GM06990 (cell line): ENCODE measurements around the gene TRAPPC6A.

Experiments
- DNase-seq: peaks from one replicate; pipeline ENCODE4 v3.0.0-alpha.2; 2011; ENCODE audit not compliant: insufficient read length; ENCODE audit errors: extremely low read depth
- H3K27me3 ChIP-seq: replicated peaks from 2 replicates; pipeline ENCODE4 v1.6.0; 2011; ENCODE audit warnings: low read length; ENCODE audit not compliant: control insufficient read depth, insufficient read depth
- H3K36me3 ChIP-seq: 2 replicates; pipeline ENCODE4 v1.5.1; 2011; ENCODE audit warnings: low read length; ENCODE audit not compliant: control insufficient read depth, insufficient read depth
- H3K4me3 ChIP-seq: replicated peaks from 2 replicates; pipeline ENCODE4 v1.5.1; 2011; ENCODE audit warnings: low read depth, mild to moderate bottlenecking, control low read depth, low read length
- TF ChIP-seq, protein P1 (sequence below): IDR thresholded peaks from 2 replicates; pipeline ENCODE4 v1.5.1; 2011; ENCODE audit warnings: low read length, control low read depth, mild to moderate bottlenecking, inconsistent platforms; ENCODE audit not compliant: insufficient read depth, poor library complexity, severe bottlenecking

The TRAPPC6A gene

DNA sequence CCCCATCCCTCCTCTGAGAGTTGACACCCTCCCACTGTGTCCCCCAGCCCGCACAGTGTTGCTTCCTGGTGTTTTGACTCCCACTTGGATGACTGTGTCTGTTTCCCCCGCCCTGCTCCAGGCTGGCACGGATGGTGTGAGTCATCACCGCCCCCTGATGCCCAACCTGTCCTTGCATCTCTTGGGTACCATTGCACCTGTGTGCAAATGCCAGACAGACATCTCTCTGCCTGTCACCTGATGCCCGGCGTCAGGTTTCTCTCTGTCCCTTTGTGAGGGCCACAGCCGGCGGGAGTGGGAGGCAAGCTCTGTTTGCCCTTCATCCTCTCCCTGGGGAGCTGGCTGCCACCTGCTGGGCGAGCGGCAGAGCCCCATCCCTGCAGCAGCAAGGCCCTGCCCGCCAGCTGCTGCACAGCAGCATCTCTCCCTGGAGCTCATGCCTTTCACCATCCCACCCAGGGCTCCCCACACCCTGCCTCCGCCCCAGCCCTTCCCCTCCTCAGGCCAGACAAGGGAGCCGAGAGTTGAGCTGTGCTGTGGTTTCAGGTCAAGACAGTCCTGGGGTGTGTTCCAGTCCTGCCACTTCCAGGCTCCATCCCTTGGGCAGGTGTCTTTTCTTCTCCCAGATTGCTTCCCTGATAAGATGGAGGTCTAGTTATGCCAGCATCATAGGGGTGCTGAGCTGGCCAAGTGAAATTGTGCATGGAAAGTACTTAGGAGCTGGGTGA is 47.0 kb downstream of the TRAPPC6A start:
- no peak for DNase-seq
- H3K4me3 ChIP-seq = no peak overlapping the region
- peaks cover 2% of the 10 kb centered on the region; the same call in 1 of the 2 replicates for H3K36me3 ChIP-seq
- H3K27me3 ChIP-seq = no peaks in the 10 kb centered on the region
- TF ChIP-seq, protein P1, sequence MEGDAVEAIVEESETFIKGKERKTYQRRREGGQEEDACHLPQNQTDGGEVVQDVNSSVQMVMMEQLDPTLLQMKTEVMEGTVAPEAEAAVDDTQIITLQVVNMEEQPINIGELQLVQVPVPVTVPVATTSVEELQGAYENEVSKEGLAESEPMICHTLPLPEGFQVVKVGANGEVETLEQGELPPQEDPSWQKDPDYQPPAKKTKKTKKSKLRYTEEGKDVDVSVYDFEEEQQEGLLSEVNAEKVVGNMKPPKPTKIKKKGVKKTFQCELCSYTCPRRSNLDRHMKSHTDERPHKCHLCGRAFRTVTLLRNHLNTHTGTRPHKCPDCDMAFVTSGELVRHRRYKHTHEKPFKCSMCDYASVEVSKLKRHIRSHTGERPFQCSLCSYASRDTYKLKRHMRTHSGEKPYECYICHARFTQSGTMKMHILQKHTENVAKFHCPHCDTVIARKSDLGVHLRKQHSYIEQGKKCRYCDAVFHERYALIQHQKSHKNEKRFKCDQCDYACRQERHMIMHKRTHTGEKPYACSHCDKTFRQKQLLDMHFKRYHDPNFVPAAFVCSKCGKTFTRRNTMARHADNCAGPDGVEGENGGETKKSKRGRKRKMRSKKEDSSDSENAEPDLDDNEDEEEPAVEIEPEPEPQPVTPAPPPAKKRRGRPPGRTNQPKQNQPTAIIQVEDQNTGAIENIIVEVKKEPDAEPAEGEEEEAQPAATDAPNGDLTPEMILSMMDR = peak; percentile 54

DNA sequence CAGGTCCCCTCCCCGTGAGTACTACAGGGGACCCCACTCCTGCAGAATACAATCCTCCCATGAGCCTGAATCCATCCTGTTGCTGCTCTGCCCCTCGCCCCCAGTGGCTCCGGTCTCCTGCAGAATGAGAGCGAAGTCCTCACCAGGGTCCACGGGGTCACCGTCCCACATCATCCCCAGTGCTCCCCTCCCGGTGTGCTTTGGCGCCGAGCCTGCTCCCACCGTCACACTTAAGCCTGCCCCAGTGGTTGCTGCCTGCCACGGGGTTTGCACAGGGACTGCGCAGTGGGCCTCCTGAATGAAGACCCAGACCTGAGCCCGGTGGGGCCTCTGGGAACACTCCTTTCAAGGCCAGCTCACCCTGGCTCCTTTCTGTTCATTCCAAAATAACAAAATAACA is 47.8 kb downstream of the TRAPPC6A start:
- TF ChIP-seq, protein P1 = no peak
- no peaks in the 10 kb centered on the region for H3K27me3 ChIP-seq
- no peak overlapping the region for H3K4me3 ChIP-seq
- DNase-seq = no peak
- peaks cover 2% of the 10 kb centered on the region; the same call in 1 of the 2 replicates for H3K36me3 ChIP-seq

DNA sequence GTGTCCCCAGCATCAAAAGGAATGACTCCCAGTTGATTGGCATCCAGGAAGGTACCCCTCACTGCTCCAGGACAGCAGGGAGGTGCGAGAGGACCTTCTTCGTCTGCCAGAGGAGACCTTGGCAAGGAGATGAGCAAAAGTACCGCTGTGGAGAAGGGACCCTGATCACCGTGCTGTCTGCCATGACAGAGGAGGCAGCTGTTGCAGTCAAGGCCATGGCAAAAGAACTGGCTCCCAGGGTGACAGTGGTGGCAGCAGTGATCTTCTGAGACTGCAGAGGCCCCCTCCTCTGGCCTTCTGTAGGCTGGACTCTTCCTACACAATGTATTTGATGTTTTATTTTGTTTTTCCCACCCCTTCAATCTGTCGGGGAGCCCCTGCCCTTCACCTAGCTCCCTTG is 49.2 kb downstream of the TRAPPC6A start:
- TF ChIP-seq, protein P1 = no peak
- Histone ChIP-seq H3K27me3 (no peaks in the 10 kb centered on the region), H3K36me3 (peaks cover 2% of the 10 kb centered on the region; the same call in 1 of the 2 replicates)

DNA sequence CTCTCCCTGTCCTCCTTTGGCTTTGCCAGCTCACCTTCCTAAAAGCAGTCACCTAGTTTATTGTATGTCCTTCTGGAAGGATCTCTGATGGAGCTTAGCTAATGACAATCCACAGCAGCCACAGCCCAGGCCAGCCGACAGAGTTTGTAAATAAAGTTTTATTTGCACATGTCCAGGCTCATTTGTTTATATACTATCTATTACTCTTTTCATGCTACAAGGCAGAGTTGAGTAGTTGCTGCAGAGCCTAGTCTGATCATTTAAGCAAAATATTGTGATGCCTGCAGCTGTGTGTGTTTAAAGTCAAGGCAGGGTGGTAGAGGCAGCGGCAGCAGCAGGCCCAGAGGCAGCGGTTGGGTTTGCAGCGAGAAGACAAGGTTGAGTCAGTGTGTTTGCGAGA is 49.9 kb downstream of the TRAPPC6A start:
- no peaks in the 10 kb centered on the region for H3K27me3 ChIP-seq
- TF ChIP-seq, protein P1 = no peak
- H3K4me3 ChIP-seq = no peak overlapping the region
- no peak for DNase-seq
- H3K36me3 ChIP-seq = peaks cover 2% of the 10 kb centered on the region; the same call in 1 of the 2 replicates

More for the DNA sequence above, 49.2 kb downstream of the TRAPPC6A start:
- no peak for DNase-seq
- H3K4me3 ChIP-seq = no peak overlapping the region

DNA sequence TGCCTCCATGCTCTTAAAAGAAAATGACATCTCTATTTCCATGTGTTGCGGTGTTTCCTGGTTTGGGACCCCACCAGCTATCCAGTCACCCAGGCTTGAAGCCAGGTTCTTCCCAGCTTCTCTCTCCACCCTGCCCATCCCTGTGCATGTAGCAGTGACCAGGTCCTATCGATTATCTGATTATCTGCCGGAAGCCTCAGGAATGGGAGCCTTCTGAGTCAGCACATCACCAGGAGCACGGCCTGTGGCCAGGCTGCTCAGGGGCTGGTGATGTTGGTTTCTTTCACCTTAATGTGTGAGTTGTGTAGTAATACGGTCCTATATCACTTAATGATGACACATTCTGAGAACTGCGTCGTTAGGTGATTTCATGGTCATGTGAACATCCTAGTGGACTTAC is 51.4 kb downstream of the TRAPPC6A start:
- TF ChIP-seq, protein P1 = no peak
- DNase-seq = no peak
- Histone ChIP-seq H3K36me3 (peaks cover 2% of the 10 kb centered on the region; the same call in 1 of the 2 replicates), H3K27me3 (no peaks in the 10 kb centered on the region), H3K4me3 (no peak overlapping the region)
